GM19351 (cell line): ENCODE results near the gene TRIM37.
"Not testable (repeated sequence)": the region's sequence is repeated elsewhere in the genome, so short reads cannot be mapped to it uniquely, and the experiment has no call there.

Source experiments
- ATAC-seq: cut with Tn5 transposase; IDR thresholded peaks from one replicate; pipeline ENCODE4 v1.9.1; 2021; ENCODE audit warnings: mild to moderate bottlenecking, moderate library complexity; ENCODE audit not compliant: unreplicated experiment

TRIM37 gene

DNA sequence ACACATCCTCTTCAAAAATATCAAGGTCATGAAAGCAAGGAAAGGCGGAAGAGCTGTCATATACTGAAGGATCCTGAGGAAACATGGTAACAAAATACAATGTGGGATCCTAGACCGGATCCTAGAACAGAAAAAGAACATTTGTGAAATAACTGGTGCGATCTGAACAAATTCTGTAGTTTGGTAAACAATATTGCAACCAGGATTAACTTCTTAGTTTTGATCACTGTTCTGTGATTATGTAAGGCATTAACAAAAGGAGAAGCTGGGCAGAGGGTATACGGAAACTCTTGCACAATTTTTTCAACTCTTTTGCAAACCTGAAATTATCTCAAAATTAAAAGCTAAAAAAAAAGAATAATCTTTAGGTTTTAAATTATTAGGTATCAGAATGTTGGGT is 109.7 kb downstream of the TRIM37 start:
- ATAC-seq = no peak

DNA sequence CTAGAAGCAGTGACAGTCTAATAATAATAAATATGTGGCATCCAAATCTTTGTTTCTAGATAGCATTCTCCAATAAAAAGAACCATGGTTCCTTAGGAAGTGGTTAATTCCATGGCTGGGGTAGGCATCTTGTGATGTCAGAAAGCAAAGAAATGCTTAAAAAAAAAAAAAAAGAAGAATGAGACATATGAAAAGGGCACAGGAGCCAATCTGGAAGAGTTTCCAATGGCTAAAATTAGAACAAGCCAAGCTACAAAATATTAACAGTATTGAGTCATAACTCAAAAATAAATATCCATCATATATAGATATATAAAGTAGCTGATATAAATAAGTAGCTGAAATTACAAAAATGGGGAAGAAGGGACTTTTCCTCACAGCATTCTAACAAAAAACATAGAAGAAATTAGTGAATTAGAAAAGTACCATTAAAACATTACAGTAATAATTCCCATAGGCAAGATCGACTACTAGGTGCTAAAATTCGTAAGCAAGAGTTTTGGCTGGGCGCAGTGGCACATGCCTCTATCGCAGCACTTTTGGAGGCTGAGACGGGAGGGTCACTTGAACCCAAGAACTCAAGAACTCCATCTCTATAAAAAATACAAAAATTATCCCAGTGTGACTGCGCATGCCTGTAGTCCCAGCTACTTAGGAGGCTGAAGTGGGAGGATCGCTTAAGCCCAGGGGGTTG is 111.3 kb downstream of the TRIM37 start:
- no peak for ATAC-seq

DNA sequence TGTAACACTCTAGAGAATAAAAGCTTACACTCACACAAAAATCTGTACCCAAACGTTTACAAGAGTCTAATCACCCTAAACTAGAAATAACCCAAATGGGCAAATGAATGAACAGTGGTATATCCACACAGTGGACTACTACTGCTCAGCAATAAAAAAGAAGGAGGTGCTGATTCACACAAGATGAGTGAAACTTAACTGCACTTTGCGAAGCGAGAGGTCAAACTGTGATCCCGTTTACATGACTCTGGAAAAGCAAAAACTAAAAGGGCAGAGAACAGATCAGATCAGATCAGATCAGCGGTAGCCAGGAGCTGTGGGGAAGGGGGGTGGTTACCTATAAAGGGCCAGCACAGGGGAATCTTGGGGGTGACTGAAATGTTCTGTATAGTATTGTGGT is 113.4 kb downstream of the TRIM37 start:
- no peak for ATAC-seq

DNA sequence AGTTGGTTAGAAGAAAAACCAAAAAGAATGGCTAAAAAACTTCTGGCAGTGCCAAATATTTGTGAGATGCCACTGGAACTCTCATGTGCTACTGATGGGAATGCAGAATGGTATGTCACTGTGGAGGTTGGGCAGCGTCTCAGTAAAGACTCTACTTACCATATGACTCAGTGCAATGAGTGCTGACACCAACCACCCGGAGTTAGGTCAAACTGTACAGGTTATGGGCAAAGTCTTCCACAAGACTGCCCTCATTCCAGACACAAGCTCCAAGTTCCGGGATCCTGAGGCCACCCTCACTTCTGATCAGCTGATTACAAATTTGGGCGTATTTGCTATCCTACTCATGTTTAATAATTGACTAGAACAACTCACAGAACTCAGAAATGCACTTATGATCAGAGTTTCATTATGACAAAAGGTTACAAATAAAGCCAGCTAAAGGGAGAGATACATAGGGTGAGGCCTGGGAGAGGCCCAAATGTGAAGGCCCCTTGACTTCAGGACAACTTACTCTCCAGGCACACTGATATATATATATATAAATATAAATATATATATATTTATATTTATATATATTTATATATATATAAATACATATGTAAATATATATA is 114.9 kb downstream of the TRIM37 start:
- ATAC-seq = peak; percentile 65

- ATAC-seq = no peak
These were observed 117.1 kb downstream of the TRIM37 start for GRCh38 chr17:58989629-58990028.

DNA sequence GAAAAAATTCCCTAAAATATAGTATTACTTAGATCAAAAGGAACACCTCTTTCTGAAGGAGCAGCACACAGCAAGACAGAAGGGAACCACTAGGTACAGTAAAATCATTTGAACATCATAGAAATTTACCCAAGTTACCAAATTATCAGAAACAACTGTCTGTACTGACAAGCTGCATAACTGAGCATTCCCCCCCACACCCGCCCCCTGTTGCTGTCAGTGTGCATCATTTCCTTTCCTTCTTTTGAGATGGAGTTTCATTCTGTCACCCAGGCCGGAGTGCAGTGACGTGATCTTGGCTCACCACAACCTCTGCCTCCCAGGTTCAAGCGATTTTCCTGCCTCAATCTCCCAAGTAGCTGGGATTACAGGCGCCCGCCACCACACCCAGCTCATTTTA is 120.7 kb downstream of the TRIM37 start:
- no peak for ATAC-seq

DNA sequence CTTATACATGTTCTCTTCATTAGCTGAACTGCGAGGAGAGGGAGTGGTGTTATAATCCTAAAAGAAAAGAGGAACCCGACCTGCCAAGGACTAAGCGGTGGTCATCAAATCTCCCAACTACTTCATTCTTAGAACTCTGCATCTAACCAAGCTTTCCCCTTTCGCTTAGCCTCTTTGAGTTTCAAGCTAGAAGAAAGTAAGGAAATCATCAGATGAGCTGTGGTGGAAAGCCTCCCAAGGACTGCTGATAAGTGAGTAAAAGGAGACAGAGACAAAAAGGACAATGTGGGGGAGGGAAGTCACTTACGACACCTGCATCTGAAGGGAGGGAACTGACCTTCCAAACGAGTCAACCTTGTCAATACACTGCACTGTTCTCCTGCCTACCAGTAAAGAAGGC is 121.3 kb downstream of the TRIM37 start:
- ATAC-seq = no peak

- no peak for ATAC-seq
These were observed 124.1 kb downstream of the TRIM37 start for GRCh38 chr17:58982626-58983025.

DNA sequence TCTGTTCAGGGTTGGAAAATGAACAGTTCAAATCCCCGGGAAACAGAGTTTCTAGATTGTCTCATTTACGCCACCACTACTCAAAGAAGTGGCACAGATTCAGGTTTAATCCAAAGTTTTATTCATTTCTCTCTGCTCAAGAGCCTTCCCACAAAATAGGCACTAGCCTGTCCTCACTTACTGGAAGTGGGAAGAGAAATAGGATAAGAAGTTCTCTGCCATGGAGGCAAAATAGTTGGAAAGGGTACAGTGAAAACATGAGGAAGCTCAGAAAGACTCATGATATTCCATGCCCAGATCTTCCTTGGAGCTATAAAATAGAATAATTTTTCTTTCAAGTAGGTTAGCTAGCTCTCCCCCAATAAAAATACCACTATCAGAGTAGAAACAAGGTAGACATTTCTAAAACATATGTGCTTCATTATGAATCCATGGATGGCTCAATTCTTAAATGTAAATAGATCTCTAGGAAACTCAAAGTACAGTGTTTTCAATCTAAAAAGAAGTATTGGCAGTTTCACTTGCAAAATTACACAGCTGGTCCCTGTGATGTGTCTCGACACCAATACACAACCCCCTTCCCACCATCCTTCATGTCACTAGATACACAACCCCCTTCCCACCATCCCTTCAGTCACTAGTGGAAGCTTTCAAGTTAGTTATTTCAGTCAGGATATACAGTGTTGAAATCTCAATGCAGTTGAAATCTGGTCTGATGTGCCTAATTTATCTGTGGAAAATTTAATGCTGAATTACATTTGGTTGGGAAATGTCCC is 125.8 kb downstream of the TRIM37 start:
- no peak for ATAC-seq

DNA sequence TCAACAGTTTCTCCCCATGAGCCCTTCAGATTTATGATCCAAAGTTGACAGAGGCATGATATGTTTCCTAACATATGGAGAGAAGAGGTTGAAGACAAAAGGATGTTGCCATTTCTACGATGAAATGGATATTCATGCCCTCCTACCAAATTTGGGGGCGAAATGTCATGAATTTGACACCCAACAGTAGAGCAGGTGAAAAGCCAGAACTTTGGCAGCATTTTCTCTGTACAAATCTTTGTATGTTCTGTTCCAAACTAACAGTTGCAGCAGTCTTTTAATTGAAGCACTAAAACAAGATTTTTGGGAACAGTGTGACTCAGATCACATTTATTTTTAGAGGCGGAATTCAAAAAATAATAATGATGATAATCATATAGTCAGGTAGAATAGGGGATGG is 130.1 kb downstream of the TRIM37 start:
- no peak for ATAC-seq

GRCh38 chr17:58974354-58974753 is 132.3 kb downstream of the TRIM37 start:
- no peak for ATAC-seq

GRCh38 chr17:58970609-58971450 is 135.8 kb downstream of the TRIM37 start:
- ATAC-seq = no peak

DNA sequence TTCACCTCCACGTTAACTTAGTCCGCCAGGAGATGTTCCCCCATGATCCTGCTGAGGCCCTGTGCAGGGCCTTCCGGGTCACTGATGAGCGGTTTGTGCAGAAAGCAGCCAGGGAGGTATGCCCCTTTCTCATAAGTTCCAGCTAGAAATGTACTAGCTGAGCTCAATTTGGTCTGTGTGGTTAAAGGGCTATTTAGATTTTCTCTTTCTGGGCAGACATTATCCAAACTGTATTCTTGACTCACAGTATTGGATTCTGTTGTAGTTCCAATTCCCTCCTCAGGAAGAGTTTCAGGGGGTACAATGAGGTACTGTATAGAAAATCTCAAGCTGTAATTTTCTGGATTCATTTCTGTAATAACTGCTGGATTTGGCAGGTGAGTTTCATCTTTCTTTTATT is 137.1 kb downstream of the TRIM37 start:
- no peak for ATAC-seq

DNA sequence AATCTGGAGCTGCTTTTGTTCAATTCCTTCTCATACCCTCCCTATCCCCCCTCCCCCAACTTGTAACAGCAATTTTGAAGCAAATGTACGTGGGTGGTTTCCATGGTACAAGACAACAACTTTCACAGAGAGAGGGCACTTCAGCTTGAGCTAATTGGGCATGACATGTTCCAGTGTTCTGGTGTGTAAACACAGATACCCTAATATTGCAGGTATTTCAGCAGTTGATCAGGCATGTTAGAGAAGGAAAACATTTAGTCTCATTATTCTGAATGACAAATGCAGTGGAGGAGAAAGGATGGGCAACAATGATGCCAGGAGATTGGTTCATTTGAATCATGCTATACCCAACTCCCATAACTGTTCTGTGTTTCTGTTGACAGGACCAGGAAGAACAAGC is 137.5 kb downstream of the TRIM37 start:
- ATAC-seq = no peak

DNA sequence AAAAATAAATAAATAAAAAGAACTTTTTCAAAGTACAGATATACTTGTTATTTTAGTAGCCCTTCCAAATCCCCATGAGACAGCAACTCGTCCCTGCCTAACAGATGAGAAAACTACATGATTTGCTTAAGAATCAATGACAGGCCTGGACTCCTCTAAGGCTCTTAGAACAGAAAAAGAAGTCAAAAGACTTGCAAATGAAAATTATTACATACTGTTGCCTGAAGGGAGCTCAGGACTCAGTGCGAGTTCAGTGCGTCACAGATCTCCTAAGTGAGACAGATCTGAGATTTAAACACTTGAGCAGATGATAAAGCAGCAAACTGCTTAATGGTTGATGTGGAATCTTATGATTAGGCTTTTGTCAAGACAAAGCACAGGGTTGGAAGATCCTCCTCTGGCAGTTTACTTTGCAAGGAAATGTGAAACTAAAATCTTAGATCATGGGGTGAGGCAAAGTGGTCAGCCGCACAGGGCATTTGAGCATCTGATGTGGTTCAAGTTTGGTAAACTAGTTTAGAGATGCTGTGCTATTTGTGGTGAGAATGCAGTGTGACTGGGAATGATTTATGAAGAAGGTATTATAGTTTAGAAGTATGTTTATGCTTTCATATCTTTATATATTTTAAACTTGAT is 138.1 kb downstream of the TRIM37 start:
- no peak for ATAC-seq

- ATAC-seq = no peak
These were observed 140.5 kb downstream of the TRIM37 start for GRCh38 chr17:58966208-58966607.

DNA sequence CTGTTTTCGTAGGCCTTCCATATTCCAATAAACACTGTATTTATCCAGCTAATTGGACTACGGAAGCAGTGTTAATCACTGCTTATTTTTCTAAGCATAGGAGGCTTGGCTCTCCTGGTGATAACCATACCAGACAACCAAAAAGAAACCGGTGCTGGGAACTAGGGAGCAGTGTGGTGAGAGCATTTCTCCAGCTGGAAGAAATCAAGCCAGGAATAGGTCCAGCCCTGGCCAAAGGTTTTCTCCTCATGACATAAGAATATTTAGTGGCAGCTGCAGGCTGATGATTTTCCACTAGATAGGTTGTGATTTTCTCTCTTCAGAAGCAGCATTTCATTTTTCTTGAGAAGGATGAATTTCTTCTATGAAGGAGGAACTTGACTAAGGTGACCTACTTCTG is 141.5 kb downstream of the TRIM37 start:
- ATAC-seq = no peak

GRCh38 chr17:58960068-58960467 is 146.6 kb downstream of the TRIM37 start:
- no peak for ATAC-seq

DNA sequence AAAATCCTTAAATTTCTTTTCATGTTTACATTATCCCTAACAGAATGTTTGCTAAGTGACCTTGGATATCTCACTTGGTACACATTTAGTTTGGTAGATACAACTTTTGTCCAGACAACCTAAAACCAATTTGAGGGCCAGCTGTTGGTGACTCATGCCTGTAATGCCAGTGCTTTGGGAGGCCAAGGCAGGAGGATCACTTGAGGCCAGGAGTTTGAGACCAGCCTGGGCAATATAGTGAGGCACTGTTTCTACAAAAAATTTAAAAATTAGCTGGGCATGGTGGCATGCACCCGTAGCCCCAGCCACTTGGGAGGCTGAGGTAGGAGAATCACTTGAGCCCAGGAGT is 149.0 kb downstream of the TRIM37 start:
- ATAC-seq = not testable (repeated sequence)

DNA sequence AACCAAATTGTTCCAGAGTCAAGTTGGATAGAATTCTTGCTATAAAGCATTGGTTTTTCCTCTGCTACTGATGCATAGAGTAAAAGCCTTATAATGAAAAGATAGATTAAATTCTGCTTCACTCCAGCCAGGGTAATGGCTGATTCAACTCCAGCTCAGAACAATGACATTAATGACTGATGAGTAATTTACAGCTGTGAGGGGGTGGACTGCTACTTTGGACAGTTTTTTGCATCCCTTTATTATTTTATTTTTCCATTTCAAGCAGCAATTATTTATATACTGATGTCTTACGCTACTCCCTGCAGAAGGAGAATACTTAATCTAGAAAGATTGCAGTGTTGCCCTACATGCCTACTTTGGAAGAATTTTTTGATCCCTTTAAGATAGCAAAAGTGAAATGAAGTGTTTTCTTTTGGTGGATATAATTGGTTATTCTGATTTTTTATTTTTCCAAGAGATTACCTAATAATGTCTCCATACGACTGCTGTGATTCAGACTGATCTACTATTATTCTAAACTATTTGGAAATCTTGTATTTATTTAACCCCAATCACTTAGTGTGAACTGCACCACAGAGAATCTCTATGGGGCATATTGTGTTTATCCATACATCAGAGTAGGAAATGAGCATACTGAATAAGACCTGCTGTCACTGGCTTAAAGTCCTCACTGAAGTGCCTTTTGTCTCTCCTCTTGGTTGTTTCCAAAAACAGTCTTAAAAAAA is 149.5 kb downstream of the TRIM37 start:
- ATAC-seq = no peak
